GM19455 (cell line): ENCODE measurements around the gene PHTF2.
"Not testable (repeated sequence)": the region's sequence is repeated elsewhere in the genome, so short reads cannot be mapped to it uniquely, and the experiment has no call there.

Experiments
- ATAC-seq: cut with Tn5 transposase; IDR thresholded peaks from one replicate; pipeline ENCODE4 v1.9.1; 2021; ENCODE audit not compliant: unreplicated experiment

PHTF2 gene

DNA sequence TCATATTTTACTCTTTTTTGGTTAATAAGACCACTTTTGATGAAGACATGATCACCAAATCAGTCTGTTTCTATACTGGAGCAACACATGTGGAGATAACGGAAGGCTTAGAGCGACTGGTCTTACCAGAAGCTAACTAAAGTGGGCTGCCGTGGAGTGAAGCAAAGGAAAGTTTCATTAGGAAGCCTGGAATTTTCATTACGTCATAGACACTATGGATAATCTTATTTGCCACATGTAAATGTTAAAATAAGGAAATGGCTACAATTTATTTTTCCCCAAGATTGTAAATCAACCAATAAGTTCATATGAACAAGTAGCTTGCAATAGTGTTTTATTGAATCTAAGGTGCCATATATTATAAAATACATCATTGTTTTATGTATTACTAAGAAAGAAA, 185.4 kb downstream of the PHTF2 start:
- no peak for ATAC-seq

DNA sequence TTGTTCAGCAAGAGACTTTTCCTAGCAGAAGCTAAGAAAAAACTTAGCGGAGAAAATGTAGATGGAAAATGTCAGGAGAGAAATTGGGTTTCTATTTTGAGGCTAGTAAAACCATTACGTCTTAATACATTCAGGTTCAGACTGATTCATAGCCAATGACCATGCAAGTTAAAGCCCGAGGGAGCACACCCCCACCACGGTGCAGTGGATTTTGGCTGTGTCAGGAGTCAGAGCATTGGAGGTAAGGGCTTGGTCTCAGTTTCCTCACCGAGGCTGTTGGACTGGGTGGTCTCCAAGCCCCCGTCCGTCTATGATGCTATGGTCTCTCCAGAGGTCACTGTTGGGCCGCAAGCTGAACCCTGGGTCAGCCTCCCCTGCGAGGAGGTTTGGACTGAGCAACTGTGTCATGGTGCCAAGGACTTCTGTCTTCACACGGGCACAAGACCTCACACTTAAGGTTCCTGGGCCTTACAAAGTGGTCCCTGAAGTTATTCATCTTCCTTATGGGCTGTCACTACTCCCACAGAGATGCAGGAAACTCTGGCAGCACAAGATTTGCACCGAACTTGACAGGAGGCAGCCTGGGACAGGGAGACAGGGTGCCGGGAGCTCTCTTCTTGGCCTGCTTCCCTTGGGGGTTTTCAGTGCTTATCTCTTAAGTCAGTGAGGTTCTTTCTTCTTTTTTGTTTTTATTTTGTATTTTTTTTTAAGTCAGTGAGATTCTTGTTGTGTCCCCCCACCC, 186.8 kb downstream of the PHTF2 start:
- no peak for ATAC-seq

DNA sequence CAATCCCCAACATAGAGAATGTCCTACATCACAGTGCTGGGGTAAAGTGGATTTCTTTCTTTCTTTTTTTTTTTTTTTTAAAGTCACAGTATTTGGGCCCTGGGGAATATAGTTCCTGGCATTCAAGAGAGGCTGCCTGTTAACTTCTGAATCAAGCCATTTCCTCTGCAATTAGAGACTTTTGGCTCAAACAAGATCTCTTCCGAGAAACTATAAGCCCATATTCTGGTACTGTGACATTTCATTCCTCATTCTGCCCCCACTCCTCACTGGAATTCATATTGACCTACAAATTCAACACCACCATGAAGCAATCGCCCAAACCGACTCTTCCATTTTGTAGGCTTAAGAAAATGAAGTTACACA, 187.4 kb downstream of the PHTF2 start:
- ATAC-seq, result no peak

DNA sequence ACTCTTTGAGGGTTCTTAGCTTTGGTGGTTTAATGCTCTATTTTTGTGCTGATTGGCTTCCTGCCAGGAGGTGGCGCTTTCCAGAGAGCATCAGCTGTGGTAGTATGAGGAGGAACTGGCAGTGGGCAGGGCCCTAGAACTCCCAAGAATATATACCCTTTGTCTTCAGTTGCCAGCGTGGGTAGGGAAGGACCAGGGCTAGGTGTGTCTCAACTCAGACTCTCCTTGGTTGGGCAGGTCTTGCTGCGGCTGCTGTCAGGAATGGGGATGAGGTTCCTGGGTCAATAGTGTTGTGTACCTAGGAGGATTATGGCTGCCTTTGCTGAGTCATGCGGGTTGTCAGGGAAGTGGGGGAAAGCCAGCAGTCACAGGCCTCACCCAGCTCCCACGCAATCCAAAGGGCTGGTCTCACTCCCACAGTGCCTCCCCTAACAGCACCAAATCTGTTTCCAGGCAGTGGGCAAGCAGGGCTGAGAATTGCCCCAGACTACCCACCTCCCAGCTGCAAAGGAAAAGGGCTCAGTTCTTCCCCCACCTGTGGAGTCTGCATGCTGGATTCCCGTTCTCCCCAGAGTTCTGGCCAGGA, 191.5 kb downstream of the PHTF2 start:
- ATAC-seq, result no peak

DNA sequence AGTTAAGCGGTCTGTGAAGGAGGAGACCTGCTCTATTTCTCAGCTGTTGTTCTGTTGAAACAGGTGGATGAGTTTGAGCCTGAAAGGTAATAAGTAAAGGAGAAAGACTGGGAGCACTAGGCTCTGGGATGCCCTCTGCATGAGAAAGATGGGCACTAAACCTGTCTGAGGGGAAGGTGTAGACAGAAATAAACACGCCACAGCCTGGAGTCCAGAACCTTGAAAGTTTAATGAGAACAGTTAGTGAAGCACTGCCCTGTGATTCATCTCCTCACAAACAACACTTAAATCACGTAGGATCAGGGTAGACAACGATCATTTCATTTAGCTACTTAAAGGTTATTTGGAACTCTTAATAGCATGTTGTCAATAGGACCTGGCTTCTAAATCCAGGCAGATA, 193.1 kb downstream of the PHTF2 start:
- ATAC-seq, result no peak

DNA sequence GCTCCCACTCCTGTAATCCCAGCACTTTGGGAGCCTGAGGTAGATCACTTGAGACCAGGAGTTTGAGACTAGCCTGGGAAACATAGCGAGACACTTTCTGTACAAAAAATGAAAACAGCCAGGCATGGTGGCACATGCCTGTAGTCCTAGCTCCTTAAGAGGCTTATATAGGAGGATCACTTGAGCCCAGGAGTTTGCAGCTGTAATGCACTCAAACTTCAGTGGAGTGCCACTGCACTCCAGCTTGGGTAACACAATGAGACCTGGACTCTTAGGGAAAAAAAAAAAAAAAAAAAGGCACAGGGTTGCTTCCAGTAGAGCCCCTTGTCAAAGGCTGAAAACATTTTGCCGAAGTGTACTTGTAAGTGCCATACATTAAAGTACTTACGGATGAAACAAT, 195.3 kb downstream of the PHTF2 start:
- no peak for ATAC-seq

DNA sequence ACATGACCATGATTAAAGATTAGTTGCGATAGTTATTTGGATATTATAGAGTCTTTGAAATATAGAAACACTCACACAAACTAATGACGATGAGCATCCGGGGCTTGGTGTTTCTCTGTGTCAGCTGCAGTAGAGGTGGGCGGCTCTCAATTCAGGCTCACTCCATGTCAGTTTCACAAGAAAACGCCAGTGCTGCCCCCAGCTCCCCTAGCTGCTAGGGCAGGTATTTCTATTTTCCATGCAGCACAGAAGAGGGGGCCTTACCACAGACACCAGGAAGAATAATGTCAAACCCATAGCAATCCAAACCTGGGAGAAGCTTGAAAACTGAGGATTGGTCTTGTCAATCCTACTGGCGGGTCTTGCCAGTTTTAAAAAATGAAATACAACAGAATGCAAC, 197.1 kb downstream of the PHTF2 start:
- ATAC-seq, result no peak

DNA sequence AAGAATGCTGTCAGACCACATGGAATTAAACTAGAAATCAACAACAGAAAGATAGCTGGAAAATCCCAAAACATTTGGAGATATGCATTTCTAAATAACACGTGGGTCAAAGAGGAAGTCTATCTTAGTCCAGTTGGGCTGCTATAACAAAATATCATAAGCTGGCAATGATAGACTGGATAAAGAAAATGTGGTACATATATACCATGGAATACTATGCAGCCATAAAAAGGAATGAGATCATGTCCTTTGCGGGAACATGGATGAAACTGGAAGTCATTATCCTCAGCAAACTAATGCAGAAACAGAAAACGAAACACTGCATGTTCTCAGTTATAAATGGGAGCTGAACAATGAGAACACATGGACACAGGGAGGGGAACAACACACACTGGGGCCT, 200.6 kb downstream of the PHTF2 start:
- ATAC-seq, result not testable (repeated sequence)

DNA sequence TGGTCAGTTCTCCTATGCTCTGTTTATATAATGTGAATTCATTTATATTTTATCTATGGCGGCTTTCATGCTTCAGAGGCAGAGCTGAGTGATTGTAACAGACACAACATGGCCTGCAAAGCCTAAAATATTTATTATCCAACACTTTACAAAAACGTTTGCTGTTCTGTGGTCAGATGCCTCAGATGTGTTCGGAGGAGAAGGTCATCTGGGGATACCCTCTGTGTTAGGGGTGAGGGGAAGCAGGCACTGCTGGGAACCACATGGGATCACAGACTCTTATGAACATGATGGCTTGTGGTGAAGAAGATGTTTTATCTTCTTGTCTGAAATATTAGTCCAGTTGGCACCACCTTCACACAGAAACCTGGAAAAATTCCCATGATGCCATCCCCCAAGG, 203.4 kb downstream of the PHTF2 start:
- no peak for ATAC-seq

DNA sequence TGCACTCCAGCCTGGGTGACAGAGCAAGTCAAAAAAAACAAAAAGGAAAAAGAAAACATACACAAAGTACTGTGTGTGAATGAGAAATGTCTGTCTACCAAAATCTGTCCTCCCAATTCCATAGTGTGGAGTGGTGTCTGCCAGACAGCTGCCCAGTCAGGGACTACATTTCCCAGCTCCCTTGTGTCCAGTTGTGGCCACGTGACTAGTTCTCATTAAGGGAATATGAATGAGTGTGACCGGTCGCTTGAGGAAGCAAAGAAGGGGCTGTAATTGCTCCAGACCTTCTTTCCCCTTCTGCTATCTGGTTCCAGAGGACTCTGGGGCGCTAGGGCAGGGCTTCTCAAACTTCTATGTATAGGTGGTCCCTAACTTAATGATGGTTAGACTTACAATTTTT, 204.1 kb downstream of the PHTF2 start:
- ATAC-seq, result no peak

DNA sequence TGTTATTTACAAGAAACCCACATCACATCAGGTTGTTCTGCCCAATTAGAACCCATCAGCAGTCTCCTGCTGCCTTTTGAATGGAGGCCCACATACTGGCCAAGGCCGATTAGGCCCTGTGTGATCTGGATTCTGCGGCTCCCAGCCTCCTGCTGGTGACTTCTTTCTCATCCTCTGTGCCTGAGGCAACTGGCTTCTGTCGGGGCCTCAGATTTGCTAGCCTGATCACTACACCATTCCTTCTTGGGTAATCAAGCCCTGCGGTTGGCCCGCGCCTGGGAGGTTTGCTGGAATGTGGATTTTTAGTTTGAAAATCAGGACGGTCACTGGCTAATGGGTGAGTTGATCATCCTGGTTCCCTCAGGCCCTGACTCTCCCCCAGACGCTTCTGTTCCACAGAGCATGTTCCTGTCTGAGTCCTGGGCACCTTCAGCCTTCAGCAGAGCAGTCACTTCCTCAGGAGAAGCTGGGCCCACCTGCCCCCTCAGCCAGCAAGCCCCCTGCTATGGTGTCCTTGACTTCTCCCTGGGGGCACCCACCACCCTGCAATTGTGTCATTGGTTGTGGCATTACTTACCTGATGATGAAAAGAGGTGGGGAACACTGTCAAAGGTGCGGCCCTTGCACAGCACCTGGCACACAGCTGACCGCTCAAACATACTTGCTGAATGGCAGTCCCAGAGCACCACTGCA, 207.6 kb downstream of the PHTF2 start:
- ATAC-seq, result no peak
